ENCODE results near the gene SERPINF2. TPM values are rescaled to one million over a fixed set of nuclear protein-coding genes. Genes with fewer than 3 reads are reported as not detected.

Gene SERPINF2
- polyA plus RNA-seq, 1 of the 3 experiments (the other 2 are of a cell fraction): 0.26 TPM

- Histone ChIP-seq H3K9ac (peak overlapping the region; percentile 98), H3K79me2 (ENCODE audit: insufficient read depth) (peaks cover 62% of the 10 kb centered on the region), H3K36me3 (replicated peaks in 1 of 2; ENCODE audit: control insufficient read depth in 1 of 2, insufficient read depth in 2 of 2, low read length in 1 of 2) (peaks cover 26 to 31% of the 10 kb centered on the region in 2 experiments), H3K27me3 (ENCODE audit: insufficient read depth) (no peaks in the 10 kb centered on the region), H3K9me3 (no peaks in the 10 kb centered on the region), H3K4me2 (peak overlapping the region; percentile 99), H3K4me1 (ENCODE audit: control insufficient read depth in 1 of 2, insufficient read depth in 2 of 2, low read depth in 1 of 2, low read length in 1 of 2) (peaks cover 19 to 35% of the 10 kb centered on the region in 2 experiments; a peak in 3 of 4 replicates), H2AFZ (ENCODE audit: low read depth) (no peak overlapping the region), H3K4me3 (ENCODE audit: low read depth in 2 of 2, low read length in 1 of 2) (peak overlapping the region; percentile 77 to 95; a peak in 3 of 4 replicates), H4K20me1 (ENCODE audit: insufficient read depth) (peaks cover 48% of the 10 kb centered on the region), H3F3A (replicated peaks; ENCODE audit: insufficient read depth) (peaks cover 52% of the 10 kb centered on the region), H3K27ac (ENCODE audit: low read depth in 2 of 2, low read length in 1 of 2) (peak overlapping the region; percentile 77 to 98), H3K9me2 (no peaks in the 10 kb centered on the region)
- no peak for TF ChIP-seq GABPA (IDR thresholded peaks at IDR 0.05; ENCODE audit: low read depth)
- TF ChIP-seq USF1 (IDR thresholded peaks at IDR 0.05; ENCODE audit: borderline replicate concordance, low read depth): no peak
- no peak for TF ChIP-seq RFX5 (IDR thresholded peaks at IDR 0.05; ENCODE audit: low read length)
- peak; percentile 69 for TF ChIP-seq RAD21 (IDR thresholded peaks at IDR 0.05; ENCODE audit: low read length)
- TF ChIP-seq CTCF (IDR thresholded peaks at IDR 0.05): peak; percentile 35
- ChIA-PET POLR2A (no interaction called here), CTCF (interaction anchor here (0.6 to 8.4 kb wide), 11 partner anchors 10 to 195 kb away, joined by 3 to 112 read pairs (median 4); partner anchors contain the start of gene WDR81)
- 48% methylated on average over 6 of the region's 11 CpGs for WGBS (ENCODE audit: low lambda C conversion rate)
- DNase-seq: peak; percentile 62
These were observed 28.7 kb upstream of the SERPINF2 start for GRCh38 chr17:1713878-1714426.

GRCh38 chr17:1714427-1714979, 28.2 kb upstream of the SERPINF2 start:
- Histone ChIP-seq H3K4me2 (peak overlapping the region; percentile 99), H4K20me1 (ENCODE audit: insufficient read depth) (peaks cover 48% of the 10 kb centered on the region), H3K9me2 (no peaks in the 10 kb centered on the region), H3K4me1 (ENCODE audit: control insufficient read depth in 1 of 2, insufficient read depth in 2 of 2, low read depth in 1 of 2, low read length in 1 of 2) (peaks cover 19 to 33% of the 10 kb centered on the region in 2 experiments; a peak in 3 of 4 replicates), H3K27me3 (ENCODE audit: insufficient read depth) (no peaks in the 10 kb centered on the region), H2AFZ (ENCODE audit: low read depth) (no peak overlapping the region), H3K9me3 (no peaks in the 10 kb centered on the region), H3K36me3 (replicated peaks in 1 of 2; ENCODE audit: control insufficient read depth in 1 of 2, insufficient read depth in 2 of 2, low read length in 1 of 2) (peaks cover 26 to 31% of the 10 kb centered on the region in 2 experiments), H3F3A (replicated peaks; ENCODE audit: insufficient read depth) (peaks cover 52% of the 10 kb centered on the region), H3K27ac (ENCODE audit: low read depth in 2 of 2, low read length in 1 of 2) (peak overlapping the region; percentile 81 to 98), H3K9ac (peak overlapping the region; percentile 98), H3K4me3 (ENCODE audit: low read depth in 2 of 2, low read length in 1 of 2) (peak overlapping the region; percentile 77 to 95), H3K79me2 (ENCODE audit: insufficient read depth) (peaks cover 64% of the 10 kb centered on the region)
- WGBS (ENCODE audit: low lambda C conversion rate): 5% methylated on average over 15 of the region's 19 CpGs
- ChIA-PET POLR2A (interaction anchor here (0.5 to 0.6 kb wide), 2 partner anchors 13 to 45 kb away, joined by 3 read pairs; no protein-coding TSS in a partner anchor), CTCF (interaction anchor here (1.5 to 8.4 kb wide), 4 partner anchors 53 to 195 kb away, joined by 3 to 112 read pairs (median 6); no protein-coding TSS in a partner anchor)
- peak; percentile 63 for DNase-seq
- TF ChIP-seq TAF1 (IDR thresholded peaks at IDR 0.05; ENCODE audit: borderline replicate concordance, low read depth, low read length) (peak; percentile 42; the same call in 1 of the 2 replicates), PBX3 (IDR thresholded peaks at IDR 0.05) (peak; percentile 80), EP300 (IDR thresholded peaks at IDR 0.05; ENCODE audit: borderline replicate concordance in 1 of 2, low read depth in 1 of 2, low read length in 1 of 2) (peak in 1 of 2 experiments; percentile 80; a peak in 1 of 4 replicates), FOSL2 (IDR thresholded peaks at IDR 0.05; ENCODE audit: borderline replicate concordance, low read depth) (peak; percentile 88), MXI1 (IDR thresholded peaks at IDR 0.05; ENCODE audit: low read depth, low read length) (peak; percentile 70), MEF2A (IDR thresholded peaks at IDR 0.05; ENCODE audit: borderline replicate concordance, low read depth) (no peak), ZBTB33 (IDR thresholded peaks at IDR 0.05; ENCODE audit: borderline replicate concordance, low read depth) (no peak), USF1 (IDR thresholded peaks at IDR 0.05; ENCODE audit: borderline replicate concordance, low read depth) (no peak), USF2 (IDR thresholded peaks at IDR 0.05; ENCODE audit: borderline replicate concordance, low read depth, low read length) (no peak), RFX5 (IDR thresholded peaks at IDR 0.05; ENCODE audit: low read length) (no peak), MAX (IDR thresholded peaks at IDR 0.05; ENCODE audit: low read depth) (peak; percentile 73), ELF1 (IDR thresholded peaks at IDR 0.05) (no peak), FOXM1 (IDR thresholded peaks at IDR 0.05; ENCODE audit: low read depth) (no peak)
